Gastroesophageal sphincter (tissue), 4 donors: Measurements from ENCODE around the gene JAML. TPM values are rescaled to one million over a fixed set of nuclear protein-coding genes. Genes with fewer than 3 reads are reported as not detected.

Source experiments
- ATAC-seq: fragments of 150-250 bp; one replicate; pipeline ENCODE4 v1.9.1; 2016; ENCODE audit warnings: mild to moderate bottlenecking, moderate library complexity
- H3K27ac ChIP-seq, 4 donors: fragments of 200-600 bp; sonication (generic) in 3 of 4; 1 replicate in 3 of 4; 2 replicates in 1 of 4; pipeline ENCODE4 v1.5.1; 2016 to 2019
- H3K27me3 ChIP-seq: fragments of 200-600 bp; sonication (generic); one replicate; pipeline ENCODE4 v1.5.1; 2019
- H3K36me3 ChIP-seq, 2 donors: fragments of 200-600 bp; sonication (generic); one replicate each; pipeline ENCODE4 v1.5.1; 2019; ENCODE audit warnings: control low read depth in 1 of 2
- H3K4me1 ChIP-seq, 3 donors: fragments of 200-600 bp; sonication (generic); 1 replicate in 2 of 3; 2 replicates in 1 of 3; pipeline ENCODE4 v1.5.1; 2016 to 2019; ENCODE audit warnings: control low read depth in 2 of 3
- H3K4me3 ChIP-seq, 2 donors: fragments of 200-600 bp; sonication (generic); one replicate each; pipeline ENCODE4 v1.5.1; 2019; ENCODE audit warnings: mild to moderate bottlenecking in 1 of 2, moderate library complexity in 1 of 2
- H3K9me3 ChIP-seq, 3 donors: fragments of 200-600 bp; sonication (generic); one replicate each; pipeline ENCODE4 v1.5.1; 2017 to 2019; ENCODE audit warnings: control low read depth in 2 of 3
- EP300 ChIP-seq: sonication (generic); formaldehyde crosslinking; IDR thresholded peaks from one replicate; pipeline ENCODE4 v1.6.1; 2017; ENCODE audit warnings: antibody characterized with exemption, mild to moderate bottlenecking
- POLR2A ChIP-seq, 2 donors: fragments of 450-650 bp; IDR thresholded peaks; one replicate each; pipeline ENCODE4 v1.6.1; 2017; ENCODE audit warnings: antibody characterized with exemption in 2 of 2, mild to moderate bottlenecking in 2 of 2, moderate library complexity in 1 of 2
- POLR2AphosphoS5 ChIP-seq: sonication (generic); formaldehyde crosslinking; IDR thresholded peaks from one replicate; pipeline ENCODE4 v1.6.1; 2017; ENCODE audit warnings: antibody characterized with exemption
- whole genome bisulfite sequencing, 2 donors: methylation state at CpG; one replicate each; pipeline ENCODE4 v1.1.5; 2018; ENCODE audit warnings: low coverage in 1 of 2; 5-methylcytosine and 5-hydroxymethylcytosine counted together
- total RNA-seq, 4 donors: library from RNA; depleted of rRNA; stranded (reverse); fragments of >200 nt; gene quantifications; one replicate each; pipeline ENCODE4 v1.1.0, GENCODE V29; 2016
- TF ChIP-seq, protein P1 (sequence below), 4 experiments: fragments of 200-600 bp in 2 of 4; fragments of 450-650 bp in 2 of 4; sonication (generic) in 1 of 4; IDR thresholded peaks; one replicate each; pipeline ENCODE4 v1.5.1; 2017 to 2019; ENCODE audit warnings: antibody characterized with exemption in 4 of 4, mild to moderate bottlenecking in 2 of 4, moderate library complexity in 2 of 4

Gene JAML
- total RNA-seq, 4 donors from 2014 or later, result 0.58 to 5.7 (median 2.4) TPM

GRCh38 chr11:118236170-118236569 lies 11.4 kb upstream of the JAML start:
- H3K36me3 ChIP-seq, result peaks cover 0 to 7% of the 10 kb centered on the region in 2 donors
- no peak for ATAC-seq
- H3K27ac ChIP-seq, result no peak overlapping the region
- H3K9me3 ChIP-seq, result no peaks in the 10 kb centered on the region
- peaks cover 0 to 4% (median 0%) of the 10 kb centered on the region in 3 donors for H3K4me1 ChIP-seq
- no peak overlapping the region for H3K4me3 ChIP-seq
- TF ChIP-seq EP300, result no peak
- TF ChIP-seq POLR2A (IDR thresholded peaks at IDR 0.05), result no peak
- TF ChIP-seq POLR2AphosphoS5, result no peak
- TF ChIP-seq, protein P1, sequence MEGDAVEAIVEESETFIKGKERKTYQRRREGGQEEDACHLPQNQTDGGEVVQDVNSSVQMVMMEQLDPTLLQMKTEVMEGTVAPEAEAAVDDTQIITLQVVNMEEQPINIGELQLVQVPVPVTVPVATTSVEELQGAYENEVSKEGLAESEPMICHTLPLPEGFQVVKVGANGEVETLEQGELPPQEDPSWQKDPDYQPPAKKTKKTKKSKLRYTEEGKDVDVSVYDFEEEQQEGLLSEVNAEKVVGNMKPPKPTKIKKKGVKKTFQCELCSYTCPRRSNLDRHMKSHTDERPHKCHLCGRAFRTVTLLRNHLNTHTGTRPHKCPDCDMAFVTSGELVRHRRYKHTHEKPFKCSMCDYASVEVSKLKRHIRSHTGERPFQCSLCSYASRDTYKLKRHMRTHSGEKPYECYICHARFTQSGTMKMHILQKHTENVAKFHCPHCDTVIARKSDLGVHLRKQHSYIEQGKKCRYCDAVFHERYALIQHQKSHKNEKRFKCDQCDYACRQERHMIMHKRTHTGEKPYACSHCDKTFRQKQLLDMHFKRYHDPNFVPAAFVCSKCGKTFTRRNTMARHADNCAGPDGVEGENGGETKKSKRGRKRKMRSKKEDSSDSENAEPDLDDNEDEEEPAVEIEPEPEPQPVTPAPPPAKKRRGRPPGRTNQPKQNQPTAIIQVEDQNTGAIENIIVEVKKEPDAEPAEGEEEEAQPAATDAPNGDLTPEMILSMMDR (IDR thresholded peaks at IDR 0.05), result no peak
- H3K27me3 ChIP-seq, result no peaks in the 10 kb centered on the region
- WGBS, 2 donors, result 67% methylated on average over 1 to 2 of the region's 2 CpGs

DNA sequence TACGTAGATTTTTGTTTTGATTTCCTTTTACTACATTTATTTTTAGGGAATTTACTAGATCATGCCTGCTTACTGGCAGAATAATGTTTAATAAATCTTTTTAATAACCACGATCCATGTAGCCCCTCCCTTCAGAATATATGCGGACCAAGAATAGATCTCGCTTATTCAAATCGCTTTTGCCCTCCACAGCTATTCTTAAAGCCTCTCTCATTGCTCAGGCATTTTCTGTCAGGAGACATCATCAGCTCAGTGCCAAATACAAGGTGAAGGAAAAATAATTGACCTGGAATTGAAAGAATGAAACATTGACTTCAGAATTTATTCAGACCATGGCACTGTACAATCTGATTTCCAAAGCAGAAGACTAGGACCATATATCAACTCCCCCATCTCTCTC lies 10.0 kb upstream of the JAML start:
- WGBS, 2 donors, result 84 to 92% methylated on average over 5 of the region's 5 CpGs
- no peak overlapping the region for H3K27ac ChIP-seq

GRCh38 chr11:118233850-118234249 lies 9.0 kb upstream of the JAML start:
- H3K9me3 ChIP-seq, result no peaks in the 10 kb centered on the region
- no peak overlapping the region for H3K4me3 ChIP-seq
- no peaks in the 10 kb centered on the region for H3K27me3 ChIP-seq
- ATAC-seq, result no peak
- H3K4me1 ChIP-seq, result no peaks in the 10 kb centered on the region
- H3K27ac ChIP-seq, result no peak overlapping the region
- H3K36me3 ChIP-seq, result peaks cover 0 to 7% of the 10 kb centered on the region in 2 donors
- no CpG with 5 or more reads among the region's 1 CpG for WGBS, 2 donors
- TF ChIP-seq EP300 (no peak), POLR2AphosphoS5 (no peak), POLR2A (IDR thresholded peaks at IDR 0.05) (no peak)
- TF ChIP-seq, protein P1 (IDR thresholded peaks at IDR 0.05), result no peak

More for the DNA sequence above, 10.0 kb upstream of the JAML start:
- H3K4me3 ChIP-seq, result no peak overlapping the region
- H3K9me3 ChIP-seq, result no peaks in the 10 kb centered on the region
- no peak for ATAC-seq
- H3K4me1 ChIP-seq, result no peaks in the 10 kb centered on the region
- peaks cover 0 to 7% of the 10 kb centered on the region in 2 donors for H3K36me3 ChIP-seq
- H3K27me3 ChIP-seq, result no peaks in the 10 kb centered on the region
- TF ChIP-seq POLR2A (IDR thresholded peaks at IDR 0.05), result no peak
- TF ChIP-seq, protein P1 (IDR thresholded peaks at IDR 0.05), result no peak
- TF ChIP-seq POLR2AphosphoS5, result no peak
- TF ChIP-seq EP300, result no peak

- H3K4me1 ChIP-seq, result no peaks in the 10 kb centered on the region
- no peak for ATAC-seq
- no peak for TF ChIP-seq POLR2AphosphoS5
- TF ChIP-seq POLR2A (IDR thresholded peaks at IDR 0.05), result no peak
- TF ChIP-seq, protein P1 (IDR thresholded peaks at IDR 0.05), result no peak
- no peak for TF ChIP-seq EP300
- no peaks in the 10 kb centered on the region for H3K9me3 ChIP-seq
- peaks cover 0 to 7% of the 10 kb centered on the region in 2 donors for H3K36me3 ChIP-seq
- no peak overlapping the region for H3K4me3 ChIP-seq
- H3K27me3 ChIP-seq, result no peaks in the 10 kb centered on the region
- WGBS, 2 donors, result 93 to 100% methylated on average over 2 to 4 of the region's 5 CpGs
- H3K27ac ChIP-seq, result no peak overlapping the region
Measured at GRCh38 chr11:118233377-118233776, 8.6 kb upstream of the JAML start.

DNA sequence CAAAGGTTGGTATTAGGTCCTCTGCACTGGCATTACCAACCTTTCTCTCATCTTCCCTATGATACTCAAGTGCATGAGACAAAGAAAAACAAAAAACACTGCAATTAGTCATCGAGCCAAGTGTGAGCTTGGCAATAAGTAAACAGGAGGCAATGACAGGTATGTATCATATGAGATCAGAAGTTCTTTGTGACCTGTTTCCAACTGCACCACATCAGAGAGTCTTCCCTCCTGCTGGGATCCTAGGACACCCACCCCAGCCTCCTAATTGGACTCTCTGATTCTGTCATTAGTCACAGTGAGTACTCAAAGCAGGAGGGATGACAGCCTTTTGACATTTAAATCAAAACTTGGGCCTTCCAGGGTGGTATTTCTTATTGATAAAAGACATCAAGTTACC lies 7.8 kb upstream of the JAML start:
- H3K9me3 ChIP-seq, result no peaks in the 10 kb centered on the region
- no peaks in the 10 kb centered on the region for H3K27me3 ChIP-seq
- no peak overlapping the region for H3K4me3 ChIP-seq
- WGBS, 2 donors, result 79% methylated on average over 1 of the region's 1 CpG; no CpG with 5 or more reads in 1 of the 2 donors
- H3K27ac ChIP-seq, result no peak overlapping the region
- no peak for ATAC-seq
- peaks cover 0 to 7% of the 10 kb centered on the region in 2 donors for H3K36me3 ChIP-seq
- no peaks in the 10 kb centered on the region for H3K4me1 ChIP-seq
- TF ChIP-seq, protein P1 (IDR thresholded peaks at IDR 0.05), result no peak
- no peak for TF ChIP-seq POLR2A (IDR thresholded peaks at IDR 0.05)
- no peak for TF ChIP-seq EP300
- no peak for TF ChIP-seq POLR2AphosphoS5
